GM19452 (cell line): ENCODE results near the gene URI1.

Experiments used
- ATAC-seq: cut with Tn5 transposase; IDR thresholded peaks from one replicate; pipeline ENCODE4 v1.9.1; 2021; ENCODE audit not compliant: unreplicated experiment

The URI1 gene

DNA sequence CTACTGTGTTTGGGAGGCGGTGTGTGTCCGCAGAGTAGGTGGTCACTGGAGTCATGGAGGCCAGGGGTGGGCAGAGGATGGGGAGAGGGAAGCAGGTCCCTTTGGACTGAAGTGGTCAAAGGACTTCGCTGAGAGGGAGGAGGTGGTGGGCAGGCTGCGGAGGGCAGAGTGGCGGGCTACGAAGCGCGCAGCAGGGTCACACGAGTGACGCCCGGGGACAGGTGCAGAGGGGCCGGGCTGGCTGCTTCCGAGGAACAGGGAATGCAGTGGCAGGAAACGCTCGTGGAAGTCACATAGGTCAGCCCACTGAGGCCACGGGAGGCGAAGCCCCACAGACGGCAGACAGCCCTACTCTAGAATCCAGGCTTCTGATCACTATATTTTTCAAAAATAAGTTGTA is 111.5 kb downstream of the URI1 start:
- ATAC-seq = no peak

GRCh38 chr19:30054210-30054609 is 112.2 kb downstream of the URI1 start:
- no peak for ATAC-seq

DNA sequence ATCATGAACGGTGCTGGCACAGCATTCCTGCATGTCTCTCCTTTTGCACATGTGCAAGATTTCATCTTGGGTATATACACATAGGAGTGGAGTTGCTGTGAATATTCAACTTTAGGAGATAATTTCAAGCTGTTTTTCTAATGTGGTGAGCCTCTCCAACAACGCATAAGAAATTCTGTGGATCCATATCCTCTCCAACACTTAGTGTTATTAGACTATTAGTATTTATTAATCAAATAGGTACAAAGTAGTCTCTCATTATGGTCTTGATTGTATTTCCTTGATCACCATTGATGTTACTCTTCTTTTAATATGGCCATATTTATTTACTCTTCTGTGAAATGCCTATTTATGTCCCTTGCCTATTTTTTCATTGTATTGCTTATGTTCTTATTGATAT is 114.5 kb downstream of the URI1 start:
- ATAC-seq = no peak

DNA sequence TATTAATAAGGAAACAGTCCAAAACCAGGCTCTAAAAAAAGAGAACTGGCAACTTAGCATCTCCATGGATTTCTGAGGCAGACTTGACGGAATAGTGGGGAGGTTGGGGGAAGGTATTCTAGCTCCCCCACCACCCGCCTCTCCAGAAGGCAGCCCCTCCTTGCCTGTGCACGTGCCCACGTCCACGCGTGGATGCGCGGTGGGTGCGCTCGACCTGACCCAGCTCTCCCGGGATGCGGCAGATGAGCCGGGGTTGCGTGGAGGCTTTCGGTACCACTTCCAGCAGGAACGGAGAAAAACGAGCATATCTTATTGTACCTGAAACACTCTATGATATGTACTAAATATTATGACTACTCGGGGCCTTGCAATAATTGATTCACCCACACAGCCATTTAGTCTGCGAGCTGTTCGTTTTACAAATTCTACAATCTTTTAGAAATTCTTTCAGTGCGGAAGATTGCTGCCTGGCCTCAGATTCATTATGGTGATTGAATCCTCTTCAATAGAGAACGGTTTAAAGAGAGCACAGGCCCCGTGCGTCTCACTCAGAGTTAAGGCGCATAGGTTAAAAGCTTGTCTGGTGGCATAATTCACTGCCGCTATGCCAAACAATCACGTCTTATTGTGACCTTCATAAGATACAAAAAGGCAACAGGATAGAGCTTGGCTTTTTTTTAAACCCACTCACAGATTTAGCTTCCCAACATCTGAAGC is 117.9 kb downstream of the URI1 start:
- ATAC-seq = no peak

GRCh38 chr19:30060531-30061222 is 118.6 kb downstream of the URI1 start:
- ATAC-seq = no peak

DNA sequence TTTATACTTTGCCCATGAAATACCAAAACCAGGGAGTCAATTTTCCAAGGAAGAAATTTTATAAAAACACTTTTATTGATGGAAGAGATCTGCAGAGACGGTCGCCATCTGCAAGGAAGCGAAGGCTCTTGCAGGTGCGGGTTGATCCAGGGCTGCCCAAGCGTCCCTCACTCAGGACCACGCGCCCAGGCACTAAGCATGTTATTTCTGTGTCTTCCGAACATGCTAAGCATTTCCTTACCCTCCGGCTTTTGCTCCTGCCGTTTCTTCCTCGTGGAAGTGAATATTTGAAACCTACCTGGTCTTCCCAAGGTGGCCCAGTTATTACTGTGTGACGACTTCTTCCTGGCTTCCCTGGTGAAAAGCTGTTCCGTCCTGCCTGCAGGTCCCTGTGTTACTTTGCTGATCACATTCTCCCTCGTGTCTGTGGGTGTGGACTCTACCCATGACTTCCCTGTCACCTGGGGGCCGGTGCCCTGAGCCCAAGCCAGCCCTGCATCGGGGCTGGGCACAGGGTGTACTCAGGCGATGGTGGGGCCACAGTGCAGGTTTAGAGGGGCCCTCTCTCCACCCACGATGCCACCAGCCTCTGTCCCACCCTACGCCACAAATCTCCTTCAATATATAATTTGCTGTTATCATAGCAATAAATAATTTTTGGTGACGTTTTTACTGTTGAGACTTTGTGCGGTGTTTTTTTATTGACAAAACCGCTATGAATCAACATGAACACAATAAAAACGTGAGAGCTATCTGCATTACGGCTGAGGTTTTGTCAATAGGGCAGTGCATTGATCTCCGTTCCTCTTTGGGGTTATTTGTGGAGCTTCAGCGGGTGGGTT is 119.4 kb downstream of the URI1 start:
- no peak for ATAC-seq

DNA sequence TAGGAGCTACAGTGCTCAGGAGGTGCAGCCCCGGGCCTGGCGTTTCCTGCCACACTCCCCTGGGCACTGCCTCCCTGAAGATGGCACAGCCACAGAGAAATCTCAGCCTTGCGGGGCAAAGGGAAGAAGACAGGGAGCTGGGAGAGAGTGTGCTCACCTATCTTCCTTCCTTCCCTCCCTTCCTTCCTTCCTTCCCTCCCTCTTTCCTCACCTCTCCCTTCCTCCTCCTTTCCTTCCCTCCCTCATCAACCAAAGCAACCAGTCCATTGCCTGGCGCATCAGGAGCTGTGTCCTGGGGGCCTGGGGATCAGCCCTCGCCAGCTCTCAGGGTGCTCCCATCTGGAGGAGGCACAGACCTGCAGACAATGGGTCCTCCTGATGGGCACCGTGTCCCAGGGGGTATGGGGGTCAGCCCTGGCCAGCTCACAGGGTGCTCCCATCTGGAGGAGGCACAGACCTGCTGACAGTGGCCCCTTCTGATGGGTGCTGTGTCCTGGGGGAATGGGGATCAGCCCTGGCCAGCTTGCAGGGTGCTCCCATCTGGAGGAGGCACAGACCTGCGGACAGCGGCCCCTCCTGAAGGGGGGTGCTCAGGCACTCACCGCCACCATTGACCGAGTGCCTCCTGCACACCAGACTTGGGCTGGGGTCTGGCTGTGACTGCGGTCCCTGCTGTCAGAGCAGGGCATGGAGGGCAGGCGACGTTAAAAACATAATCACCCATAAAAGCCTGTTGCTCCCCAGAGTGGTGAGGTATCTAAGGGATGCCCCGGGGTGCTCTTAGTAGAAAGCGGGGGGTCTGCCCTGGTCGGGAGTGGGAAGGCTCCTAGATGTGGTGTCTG is 120.2 kb downstream of the URI1 start:
- ATAC-seq = no peak

- ATAC-seq = no peak
Observed at GRCh38 chr19:30062907-30063649, 121.0 kb downstream of the URI1 start.

GRCh38 chr19:30063650-30064347 is 121.8 kb downstream of the URI1 start:
- ATAC-seq = no peak

DNA sequence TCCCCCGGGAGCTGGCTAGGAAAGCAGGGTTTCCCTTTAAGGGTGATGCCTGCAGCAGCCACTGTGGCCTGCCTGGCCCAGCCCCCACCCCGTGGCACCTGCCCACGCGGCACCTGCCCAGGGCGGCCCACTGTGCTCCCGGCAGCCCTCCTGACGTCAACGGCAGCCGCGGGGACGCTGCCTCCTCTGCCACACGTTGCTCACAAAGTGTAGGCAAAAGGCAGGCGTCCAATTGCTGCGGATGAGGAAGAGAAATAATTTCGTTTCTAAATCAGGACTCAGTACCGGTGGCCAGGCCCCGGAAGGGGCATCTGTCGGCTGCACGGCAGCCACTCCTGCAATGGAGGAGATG is 122.3 kb downstream of the URI1 start:
- ATAC-seq = no peak

DNA sequence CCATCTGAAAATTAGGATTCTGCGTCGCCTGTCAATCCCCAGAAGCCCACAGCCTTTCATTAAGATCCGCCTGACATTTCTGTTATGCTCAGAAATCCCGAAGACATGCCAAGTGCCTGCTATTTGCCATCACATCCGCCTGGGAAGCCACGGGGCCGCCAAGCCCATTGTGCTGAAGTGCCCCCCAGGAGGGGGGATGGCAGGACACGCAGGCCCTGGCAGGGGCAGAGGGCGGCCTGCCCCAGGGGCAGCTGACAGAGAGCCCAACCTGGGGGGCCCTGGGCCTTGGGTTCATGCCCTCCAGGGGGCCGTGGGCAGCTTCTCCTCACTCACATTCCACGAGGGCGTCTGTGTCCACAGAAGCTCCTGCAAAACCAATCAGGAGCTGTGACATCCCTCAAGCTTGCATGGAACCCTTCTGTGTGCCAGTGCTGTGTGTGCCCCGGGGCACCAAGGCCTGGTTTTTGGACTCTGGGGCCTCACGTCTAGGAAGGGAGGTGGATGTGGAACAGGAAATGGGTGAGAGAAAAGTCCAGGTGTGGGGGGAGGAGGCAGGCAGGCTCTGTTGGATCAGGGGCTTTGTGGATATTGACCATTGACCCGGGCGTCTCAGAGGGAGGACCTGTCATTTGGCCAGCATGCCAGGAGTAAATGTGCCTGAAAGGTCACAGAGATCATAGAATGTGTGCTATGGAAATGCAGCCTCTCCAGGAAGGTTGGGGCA is 122.9 kb downstream of the URI1 start:
- ATAC-seq = no peak

DNA sequence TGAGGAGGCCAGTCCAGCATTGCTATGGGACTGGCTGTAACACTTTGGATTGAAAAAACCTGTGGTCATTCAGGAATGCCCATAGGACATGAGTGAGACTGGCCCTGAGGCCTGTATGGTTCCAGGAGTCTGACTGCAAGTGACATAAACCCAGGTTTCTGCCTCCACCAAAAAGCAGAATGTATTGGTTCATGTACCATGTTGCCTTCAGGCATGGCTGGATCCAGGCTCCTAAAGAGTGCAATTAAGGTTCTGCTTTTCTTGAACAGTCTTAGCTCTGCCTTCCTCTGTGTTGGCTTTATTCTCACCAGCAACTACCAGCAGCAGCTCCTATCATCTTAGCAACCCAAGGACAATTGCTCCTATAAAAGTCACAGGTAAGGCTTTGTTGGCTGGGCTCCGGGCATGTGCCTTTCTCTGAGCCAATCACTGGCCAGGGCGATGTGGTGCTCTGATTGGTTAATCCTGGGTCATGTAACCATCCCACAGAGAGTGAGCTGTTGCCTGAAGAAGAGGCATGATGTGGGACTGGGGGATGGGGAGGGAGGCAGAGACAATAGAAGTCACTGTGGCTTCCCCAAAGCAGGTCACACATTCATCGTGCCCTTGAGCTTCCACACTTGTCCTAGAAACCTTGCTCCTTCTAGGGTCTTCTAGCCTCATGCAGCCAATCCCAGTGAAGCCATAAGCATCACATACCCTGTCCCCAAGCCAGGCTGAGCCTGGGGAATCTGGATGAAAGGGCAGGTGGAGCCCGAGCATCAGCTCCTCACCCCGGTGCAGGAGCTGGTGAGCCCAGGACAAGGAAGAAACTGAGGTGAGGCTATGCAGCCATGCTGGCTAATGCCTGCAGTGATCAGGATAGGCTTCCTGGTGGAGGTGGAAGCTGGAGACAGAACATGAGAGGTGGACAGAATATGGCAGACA is 123.9 kb downstream of the URI1 start:
- no peak for ATAC-seq
